Heart left ventricle (tissue), 13 donors: Measurements from ENCODE around the gene TAF10.

Experiments
- POLR2A ChIP-seq, 2 donors: fragments of 450-650 bp; IDR thresholded peaks; one replicate each; pipeline ENCODE4 v1.6.1; 2017; ENCODE audit warnings: antibody characterized with exemption in 2 of 2, mild to moderate bottlenecking in 2 of 2, moderate library complexity in 2 of 2
- TF ChIP-seq, protein P1 (sequence below), 12 donors: fragments of 200-600 bp; sonication (generic) in 4 of 12; IDR thresholded peaks; one replicate each; pipeline versions ENCODE4 v1.5.0 to v1.8.0; 2018 to 2022; ENCODE audit warnings: antibody characterized with exemption in 12 of 12, mild to moderate bottlenecking in 5 of 12
- donor health status: ischemic (EF 13 %, LVEDD 7.1; RV severe dilation, severe dysfunction).
- donor health status: DM: no; HTN: yes; CAD: no.
- donor health status: DM: no; HTN: no; CAD: no.
- donor health status: ischemic (EF 25% LVEDD 6.9; RV normal size, moderate dysfunction).
- donor health status: ischemic (EF 25% LVEDD 5.7; RV mildly dilated, moderate dysfunction).
- donor health status: ischemic (EF 35%, LVEDD 5.7; RV mildly dilated, moderate dysfunction).
- donor health status: nonischemic (EF 11% LVEDD 7.7; RV severe dilation, severe dysfunction).
- donor health status: DM: yes; HTN: yes; CAD: no.
- donor health status: PGD.
- donor health status: ischemic (EF 29% LVEDD 5.4; RV normal size, mild dysfunction).
- donor health status: nonischemic (EF 23%, LVEDD 6.1; RV moderate dilation, normal function).

DNA sequence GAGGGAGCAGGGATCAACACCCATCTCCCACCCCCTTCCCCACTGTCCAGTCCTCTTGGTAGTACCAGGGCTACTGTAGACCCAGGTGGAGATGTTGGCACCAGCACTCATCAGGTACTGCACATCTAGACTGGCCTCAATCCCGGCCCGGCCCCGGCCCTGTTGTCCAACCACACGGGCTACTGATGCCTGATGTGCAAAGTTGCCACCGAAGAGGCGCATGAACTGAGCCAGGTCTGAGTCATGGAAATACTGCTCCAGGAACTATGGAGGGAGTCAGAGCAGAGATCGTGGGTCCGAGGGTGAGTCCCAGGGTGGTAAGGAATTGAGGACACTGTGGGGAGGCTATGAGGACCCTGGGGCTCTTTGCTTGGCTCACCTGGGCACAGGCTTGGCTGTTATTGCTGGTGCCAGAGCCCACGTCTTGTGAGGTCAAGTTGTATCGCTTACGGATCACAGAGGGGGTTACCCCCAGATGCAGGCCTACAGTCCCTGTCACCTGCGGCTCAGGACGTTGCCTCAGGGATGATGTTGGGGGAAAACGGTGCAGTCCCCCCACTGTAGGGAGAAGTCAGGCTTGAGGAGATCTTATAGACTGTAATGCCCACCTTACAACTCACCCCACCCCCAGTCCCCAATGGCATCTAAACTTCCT is 4.7 kb upstream of the TAF10 start:
- TF ChIP-seq, protein P1, sequence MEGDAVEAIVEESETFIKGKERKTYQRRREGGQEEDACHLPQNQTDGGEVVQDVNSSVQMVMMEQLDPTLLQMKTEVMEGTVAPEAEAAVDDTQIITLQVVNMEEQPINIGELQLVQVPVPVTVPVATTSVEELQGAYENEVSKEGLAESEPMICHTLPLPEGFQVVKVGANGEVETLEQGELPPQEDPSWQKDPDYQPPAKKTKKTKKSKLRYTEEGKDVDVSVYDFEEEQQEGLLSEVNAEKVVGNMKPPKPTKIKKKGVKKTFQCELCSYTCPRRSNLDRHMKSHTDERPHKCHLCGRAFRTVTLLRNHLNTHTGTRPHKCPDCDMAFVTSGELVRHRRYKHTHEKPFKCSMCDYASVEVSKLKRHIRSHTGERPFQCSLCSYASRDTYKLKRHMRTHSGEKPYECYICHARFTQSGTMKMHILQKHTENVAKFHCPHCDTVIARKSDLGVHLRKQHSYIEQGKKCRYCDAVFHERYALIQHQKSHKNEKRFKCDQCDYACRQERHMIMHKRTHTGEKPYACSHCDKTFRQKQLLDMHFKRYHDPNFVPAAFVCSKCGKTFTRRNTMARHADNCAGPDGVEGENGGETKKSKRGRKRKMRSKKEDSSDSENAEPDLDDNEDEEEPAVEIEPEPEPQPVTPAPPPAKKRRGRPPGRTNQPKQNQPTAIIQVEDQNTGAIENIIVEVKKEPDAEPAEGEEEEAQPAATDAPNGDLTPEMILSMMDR (IDR thresholded peaks at IDR 0.05): no peak
- no peak for TF ChIP-seq POLR2A (IDR thresholded peaks at IDR 0.05)
